Stimulated activated naive CD8-positive, alpha-beta T cell treated with anti-CD3 and anti-CD28 coated beads, Interleukin-15, amount 100 ng/mL, for 72 hours (primary cell): ENCODE data around the gene SESN3.

ENCODE experiments used
- ATAC-seq: fragments of 150-1000 bp; cut with Tn5 transposase; 2 replicates; pipeline ENCODE4 v1.10.0; 2021; ENCODE audit warnings: mild to moderate bottlenecking, moderate library complexity
- DNase-seq, 2 donors: peaks; one replicate each; pipeline ENCODE4 v3.0.0; 2021 to 2022
- H3K27ac Mint-ChIP-seq, 2 donors: one replicate each; pipeline ENCODE4 v1.8.0; 2022; ENCODE audit warnings: mild to moderate bottlenecking in 2 of 2, mixed read lengths in 2 of 2, moderate library complexity in 2 of 2
- H3K27me3 Mint-ChIP-seq: one replicate; pipeline ENCODE4 v1.8.0; 2022; ENCODE audit warnings: mixed read lengths
- H3K4me1 Mint-ChIP-seq: one replicate; pipeline ENCODE4 v1.8.0; 2022; ENCODE audit warnings: mild to moderate bottlenecking, mixed read lengths
- H3K4me3 Mint-ChIP-seq, 2 donors: one replicate each; pipeline ENCODE4 v1.8.0; 2022; ENCODE audit warnings: mild to moderate bottlenecking in 2 of 2, mixed read lengths in 2 of 2, moderate library complexity in 1 of 2
- H3K9me3 Mint-ChIP-seq, 2 donors: one replicate each; pipeline ENCODE4 v1.8.0; 2022; ENCODE audit warnings: mixed read lengths in 2 of 2

The SESN3 gene

DNA sequence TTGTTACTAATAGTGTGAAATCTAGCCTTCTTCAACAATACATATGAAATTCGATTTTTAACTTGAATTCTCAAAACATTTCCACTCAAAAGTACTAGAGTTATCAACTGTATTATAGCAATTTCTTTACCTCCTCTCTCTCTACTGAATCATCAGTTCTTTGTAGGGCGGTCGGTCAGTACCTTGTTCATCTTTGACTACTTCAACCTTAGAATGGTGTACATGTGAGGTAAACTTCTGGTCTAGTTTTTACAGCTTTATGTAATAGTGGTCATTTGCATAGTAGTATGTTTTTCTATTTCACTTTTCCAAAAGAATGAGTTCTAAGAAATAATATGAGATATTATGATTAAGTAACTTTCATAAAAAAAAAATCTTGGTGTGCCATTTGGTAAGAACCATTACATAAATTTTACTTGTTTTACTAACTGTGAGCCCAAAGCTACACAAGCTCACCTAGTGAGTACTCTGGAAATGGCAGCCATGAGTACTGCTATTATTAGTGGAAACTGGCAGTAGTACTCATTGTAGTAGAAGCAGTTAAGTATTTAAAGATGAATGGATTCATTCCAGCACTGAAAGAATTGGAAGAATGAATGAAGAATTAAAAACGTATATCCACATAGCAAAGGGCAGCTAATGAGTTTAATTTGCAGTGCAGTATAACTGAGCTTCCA lies 30.1 kb downstream of the SESN3 start:
- Mint-ChIP-seq H3K27ac (no peak overlapping the region), H3K27me3 (no peaks in the 10 kb centered on the region), H3K9me3 (no peaks in the 10 kb centered on the region), H3K4me1 (peaks cover 24% of the 10 kb centered on the region), H3K4me3 (no peak overlapping the region)
- ATAC-seq (no peak), DNase-seq (no peak)

DNA sequence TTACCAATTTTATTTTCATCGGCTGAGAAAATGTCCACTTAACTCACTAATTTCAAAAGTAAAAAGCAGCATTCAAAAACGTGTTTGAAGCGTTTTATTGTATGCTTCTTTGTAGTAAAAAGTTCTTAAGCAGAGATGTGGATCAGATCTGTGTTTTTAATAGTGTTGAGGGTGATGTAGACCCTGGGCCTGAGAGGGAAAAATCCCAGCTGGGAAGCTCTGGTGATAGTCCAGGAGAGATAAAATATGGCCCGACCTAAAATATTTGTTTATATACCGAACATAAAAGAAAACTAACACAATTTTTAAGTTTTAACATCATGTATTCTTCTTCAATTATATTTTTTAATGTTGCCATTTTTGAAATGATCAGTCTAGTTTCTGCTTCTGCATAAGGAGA lies 35.2 kb downstream of the SESN3 start:
- H3K27ac Mint-ChIP-seq: no peak overlapping the region
- DNase-seq: no peak
- no peak for ATAC-seq
- no peak overlapping the region for H3K4me3 Mint-ChIP-seq
- H3K9me3 Mint-ChIP-seq: no peaks in the 10 kb centered on the region
- no peaks in the 10 kb centered on the region for H3K27me3 Mint-ChIP-seq
- peaks cover 16% of the 10 kb centered on the region for H3K4me1 Mint-ChIP-seq

DNA sequence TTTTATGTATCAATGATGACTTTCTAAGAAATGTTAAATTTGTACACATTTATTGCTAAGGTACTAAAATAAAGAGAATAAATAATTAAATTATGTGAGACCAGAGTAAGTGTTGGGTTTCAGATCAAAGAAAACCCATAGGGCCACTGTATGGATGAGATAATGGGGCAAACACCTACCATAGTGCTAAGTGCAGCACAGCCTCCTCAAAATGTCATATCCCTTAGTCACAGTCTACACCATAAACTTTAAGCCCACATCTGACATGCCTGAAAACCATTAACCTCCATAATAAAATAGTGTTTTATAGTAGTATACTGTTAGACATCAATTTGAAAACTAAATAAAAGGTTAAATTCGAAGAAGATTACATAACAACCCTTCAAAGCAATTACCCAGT lies 37.5 kb downstream of the SESN3 start:
- Mint-ChIP-seq H3K27ac (no peak overlapping the region), H3K9me3 (no peaks in the 10 kb centered on the region), H3K4me3 (no peak overlapping the region), H3K4me1 (peaks cover 16% of the 10 kb centered on the region), H3K27me3 (no peaks in the 10 kb centered on the region)
- ATAC-seq: no peak
- no peak for DNase-seq

DNA sequence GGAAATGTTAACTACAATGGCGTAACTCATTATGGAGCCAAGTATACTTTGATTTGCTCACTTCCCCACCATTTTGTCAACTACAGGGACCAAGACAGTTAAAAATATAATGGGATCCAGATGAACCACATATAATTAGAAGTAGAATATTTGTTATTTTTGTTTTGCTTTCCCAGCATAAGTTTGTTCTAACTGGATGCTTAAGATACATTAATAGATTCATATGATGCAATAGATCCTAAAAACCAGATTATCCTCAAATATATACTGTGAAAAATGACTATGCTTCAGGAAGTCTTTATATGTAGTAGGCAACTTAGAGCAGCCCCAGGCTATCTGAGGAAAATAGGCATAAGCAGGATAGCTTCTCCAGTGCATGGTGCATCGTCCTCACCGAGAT lies 38.3 kb downstream of the SESN3 start:
- Mint-ChIP-seq H3K4me1 (peaks cover 12% of the 10 kb centered on the region), H3K4me3 (no peak overlapping the region), H3K27me3 (no peaks in the 10 kb centered on the region), H3K9me3 (no peaks in the 10 kb centered on the region), H3K27ac (no peak overlapping the region)
- DNase-seq (no peak), ATAC-seq (no peak)

DNA sequence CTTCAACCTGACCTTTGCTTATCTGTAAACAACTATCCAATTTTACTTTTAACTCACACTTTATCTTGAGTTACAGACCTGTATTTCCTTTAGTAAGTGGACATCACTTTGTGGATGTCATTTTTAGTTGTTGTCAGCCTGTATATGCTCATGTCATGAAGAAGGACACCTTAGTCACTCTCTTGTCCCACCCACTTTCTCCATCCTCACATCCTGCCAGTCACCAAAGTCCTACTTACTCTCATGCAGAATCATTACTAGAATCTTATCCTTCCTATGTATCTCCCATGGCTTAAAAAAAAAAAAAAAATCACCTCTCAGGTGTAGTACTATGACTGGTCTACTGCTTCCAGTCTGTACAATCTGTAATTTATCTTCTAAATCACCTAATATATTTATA lies 43.3 kb downstream of the SESN3 start:
- H3K27ac Mint-ChIP-seq: no peak overlapping the region
- ATAC-seq (no peak), DNase-seq (no peak)
- H3K4me1 Mint-ChIP-seq: peaks cover 4% of the 10 kb centered on the region
- no peaks in the 10 kb centered on the region for H3K27me3 Mint-ChIP-seq
- H3K9me3 Mint-ChIP-seq: no peaks in the 10 kb centered on the region
- no peak overlapping the region for H3K4me3 Mint-ChIP-seq

DNA sequence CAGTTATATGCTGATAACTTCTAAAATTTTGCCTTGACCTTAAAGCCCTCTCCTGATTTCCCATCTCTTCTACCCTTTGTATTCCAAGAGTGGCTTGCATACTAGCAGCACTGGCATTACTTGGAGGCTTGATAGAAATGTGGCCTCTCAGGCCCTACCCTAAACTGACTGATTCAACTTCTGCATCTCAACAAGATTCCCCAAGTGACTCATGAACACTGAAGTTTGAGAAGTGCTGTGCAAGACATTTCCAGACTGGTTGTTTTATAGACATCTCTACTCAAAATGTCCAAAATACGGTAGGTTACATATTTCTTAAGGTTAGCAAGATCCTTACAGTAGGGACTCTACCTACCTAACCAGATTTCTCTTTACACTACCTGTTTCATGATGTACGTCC lies 48.6 kb downstream of the SESN3 start:
- Mint-ChIP-seq H3K4me1 (peaks cover 7% of the 10 kb centered on the region), H3K27me3 (no peaks in the 10 kb centered on the region), H3K9me3 (no peaks in the 10 kb centered on the region), H3K4me3 (no peak overlapping the region), H3K27ac (no peak overlapping the region)
- ATAC-seq (no peak), DNase-seq (no peak)

DNA sequence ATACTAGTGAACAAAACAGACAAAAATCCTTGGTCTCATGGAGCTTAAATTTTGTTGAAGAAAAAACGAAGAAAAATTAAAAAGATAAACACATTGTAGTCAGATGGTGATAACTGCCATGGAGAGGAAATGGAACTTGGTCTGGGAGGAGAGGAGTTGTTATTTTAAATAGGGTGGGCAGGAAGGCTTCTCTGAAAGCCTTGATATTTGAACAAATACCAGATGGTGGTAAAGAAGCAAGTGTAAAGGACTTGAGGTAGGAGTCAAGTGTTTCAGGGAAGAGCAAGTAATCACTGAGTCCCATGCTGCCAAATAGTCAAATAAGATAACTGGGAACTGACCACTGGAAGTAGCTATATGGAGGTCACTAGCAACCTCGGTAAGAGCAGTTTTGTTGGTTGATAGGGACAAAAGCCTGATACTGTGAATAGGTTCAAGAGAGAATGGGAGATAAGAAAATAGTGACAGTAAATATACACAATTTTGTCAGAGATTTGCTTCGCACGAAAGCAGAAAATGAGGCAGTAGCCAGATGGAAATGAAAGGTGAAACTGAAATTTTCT lies 55.1 kb downstream of the SESN3 start:
- no peaks in the 10 kb centered on the region for H3K4me1 Mint-ChIP-seq
- DNase-seq: no peak
- H3K27ac Mint-ChIP-seq: no peak overlapping the region
- no peaks in the 10 kb centered on the region for H3K27me3 Mint-ChIP-seq
- no peak for ATAC-seq
- H3K9me3 Mint-ChIP-seq: no peaks in the 10 kb centered on the region
- H3K4me3 Mint-ChIP-seq: no peak overlapping the region

DNA sequence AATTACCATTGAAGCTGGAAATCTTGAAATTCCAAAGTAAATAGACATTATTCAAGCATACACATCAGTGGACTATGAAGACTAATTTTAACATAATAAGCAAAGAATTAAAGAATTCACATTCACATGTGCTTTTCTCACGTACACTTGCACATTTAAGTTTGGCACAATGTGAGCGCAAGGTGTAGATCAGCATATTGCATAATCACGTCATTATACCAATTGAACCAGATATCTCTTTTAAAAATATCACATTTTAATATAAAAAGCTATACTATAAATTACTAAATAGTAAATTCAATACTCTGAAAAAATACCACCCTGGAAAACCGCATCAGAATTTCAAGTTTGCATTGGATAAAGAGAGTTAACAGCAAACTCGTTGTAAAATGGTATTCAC lies 60.7 kb downstream of the SESN3 start:
- H3K27me3 Mint-ChIP-seq: no peaks in the 10 kb centered on the region
- ATAC-seq: no peak
- no peak for DNase-seq
- H3K4me1 Mint-ChIP-seq: no peaks in the 10 kb centered on the region
- H3K4me3 Mint-ChIP-seq: no peak overlapping the region
- H3K9me3 Mint-ChIP-seq: no peaks in the 10 kb centered on the region
- H3K27ac Mint-ChIP-seq: no peak overlapping the region

DNA sequence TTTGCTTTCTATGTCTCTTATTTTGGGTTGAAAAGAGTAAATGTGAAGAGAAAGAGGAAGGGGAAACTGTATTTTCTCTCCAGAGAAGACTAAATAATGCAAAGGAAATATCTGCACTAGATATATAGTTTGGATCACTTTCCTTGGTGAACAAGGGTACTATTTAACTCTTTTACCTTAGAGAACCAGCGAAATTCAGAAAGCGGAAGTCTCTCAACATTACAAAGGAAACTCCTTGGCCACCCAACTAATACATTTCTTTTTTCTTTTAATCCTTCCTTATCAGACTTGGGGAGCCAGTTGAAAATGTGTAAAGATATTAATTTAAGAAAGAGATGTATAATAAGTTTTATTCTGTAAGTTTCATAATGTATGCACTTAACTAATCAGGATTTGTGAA lies 64.2 kb downstream of the SESN3 start:
- Mint-ChIP-seq H3K27ac (no peak overlapping the region), H3K27me3 (no peaks in the 10 kb centered on the region), H3K4me1 (peaks cover 15% of the 10 kb centered on the region), H3K9me3 (no peaks in the 10 kb centered on the region), H3K4me3 (no peak overlapping the region)
- ATAC-seq: no peak
- no peak for DNase-seq

DNA sequence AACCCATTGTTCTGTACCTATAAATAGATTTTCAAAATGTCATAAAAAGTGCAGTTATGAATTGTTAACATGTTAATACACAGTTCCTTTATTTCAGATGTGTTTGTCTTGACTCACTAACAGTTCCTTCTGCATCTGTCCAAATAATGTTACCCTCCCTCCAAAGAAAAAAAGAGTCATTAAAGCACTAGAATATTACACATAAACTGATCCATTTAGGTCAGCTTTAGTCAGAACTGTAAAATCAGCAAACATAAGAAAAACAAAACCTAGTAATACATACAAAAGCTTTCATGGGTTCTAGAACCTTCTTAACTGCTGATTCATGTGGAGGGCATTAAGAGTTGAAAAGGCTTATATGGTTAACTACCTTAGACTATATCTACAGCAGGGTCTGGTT lies 65.4 kb downstream of the SESN3 start:
- Mint-ChIP-seq H3K27ac (no peak overlapping the region), H3K9me3 (no peaks in the 10 kb centered on the region), H3K27me3 (no peaks in the 10 kb centered on the region), H3K4me3 (no peak overlapping the region), H3K4me1 (peaks cover 15% of the 10 kb centered on the region)
- ATAC-seq (no peak), DNase-seq (no peak)

DNA sequence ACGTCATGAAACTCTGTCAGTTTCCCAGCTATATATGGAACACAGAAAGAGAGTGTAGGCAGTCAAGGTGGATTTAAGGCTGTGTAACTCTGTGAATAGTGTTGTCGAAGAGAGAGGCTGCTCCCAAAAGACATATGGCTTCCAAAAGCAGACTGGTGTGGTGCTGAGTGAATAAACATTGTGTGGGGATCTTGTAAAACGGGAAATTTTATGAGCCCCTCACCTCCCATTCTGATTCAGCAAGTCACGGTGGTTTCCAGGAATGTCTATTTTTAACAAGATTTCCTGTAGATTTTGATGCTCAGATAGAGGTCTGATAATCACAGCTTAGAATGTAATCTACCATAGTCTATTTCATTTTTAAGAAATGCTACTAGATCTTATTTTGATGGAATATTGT lies 67.9 kb downstream of the SESN3 start:
- H3K4me1 Mint-ChIP-seq: peaks cover 26% of the 10 kb centered on the region
- no peaks in the 10 kb centered on the region for H3K27me3 Mint-ChIP-seq
- no peak overlapping the region for H3K27ac Mint-ChIP-seq
- no peak for DNase-seq
- ATAC-seq: no peak
- no peaks in the 10 kb centered on the region for H3K9me3 Mint-ChIP-seq
- no peak overlapping the region for H3K4me3 Mint-ChIP-seq

DNA sequence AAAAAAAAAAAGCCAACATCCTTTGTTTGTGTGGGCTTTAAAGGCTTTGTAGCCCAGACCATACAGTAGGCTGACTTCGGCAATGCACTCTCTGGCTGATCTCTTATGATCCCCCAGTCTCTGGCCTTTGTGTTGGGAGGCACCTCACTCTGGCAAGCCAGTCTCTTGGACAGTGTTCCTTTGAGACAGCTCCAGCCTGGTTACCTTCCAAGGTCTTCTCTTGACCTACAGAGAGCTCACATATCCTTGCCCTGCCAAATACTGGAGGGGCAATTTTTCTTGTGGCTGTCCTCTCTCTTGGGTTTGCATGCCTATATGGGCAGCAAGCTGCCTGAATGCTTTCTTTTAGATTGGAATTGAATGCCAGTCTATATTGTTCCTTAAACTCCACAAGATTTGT lies 69.8 kb downstream of the SESN3 start:
- ATAC-seq (no peak), DNase-seq (no peak)
- no peaks in the 10 kb centered on the region for H3K9me3 Mint-ChIP-seq
- H3K27ac Mint-ChIP-seq: no peak overlapping the region
- peaks cover 43% of the 10 kb centered on the region for H3K4me1 Mint-ChIP-seq
- H3K4me3 Mint-ChIP-seq: no peak overlapping the region
- H3K27me3 Mint-ChIP-seq: no peaks in the 10 kb centered on the region

DNA sequence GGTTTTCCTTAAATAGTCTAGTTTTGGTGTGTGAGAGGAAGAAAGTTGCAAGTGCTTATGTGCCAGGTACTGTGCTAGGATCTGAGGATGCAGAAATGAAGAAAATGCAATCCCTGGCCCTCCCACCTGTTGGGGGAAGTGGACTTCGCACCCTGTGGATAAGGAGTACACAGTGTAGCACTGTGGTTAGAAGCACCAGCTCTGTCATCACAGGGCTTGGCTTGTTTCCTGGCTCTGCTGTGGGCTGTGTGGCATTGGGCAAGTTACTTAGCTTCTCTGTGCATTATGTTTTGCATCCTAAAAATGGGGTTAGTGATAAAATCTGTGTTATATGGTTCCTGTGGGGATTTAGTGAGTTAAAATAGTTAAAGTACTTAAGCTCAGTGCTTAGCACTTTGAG lies 73.2 kb downstream of the SESN3 start:
- Mint-ChIP-seq H3K27me3 (no peaks in the 10 kb centered on the region), H3K27ac (peak overlapping the region in 1 of 2 donors; percentile 3), H3K4me1 (peaks cover 46% of the 10 kb centered on the region), H3K9me3 (no peaks in the 10 kb centered on the region), H3K4me3 (peak overlapping the region in 1 of 2 donors; percentile 22)
- ATAC-seq (peak; percentile 72), DNase-seq (no peak)

DNA sequence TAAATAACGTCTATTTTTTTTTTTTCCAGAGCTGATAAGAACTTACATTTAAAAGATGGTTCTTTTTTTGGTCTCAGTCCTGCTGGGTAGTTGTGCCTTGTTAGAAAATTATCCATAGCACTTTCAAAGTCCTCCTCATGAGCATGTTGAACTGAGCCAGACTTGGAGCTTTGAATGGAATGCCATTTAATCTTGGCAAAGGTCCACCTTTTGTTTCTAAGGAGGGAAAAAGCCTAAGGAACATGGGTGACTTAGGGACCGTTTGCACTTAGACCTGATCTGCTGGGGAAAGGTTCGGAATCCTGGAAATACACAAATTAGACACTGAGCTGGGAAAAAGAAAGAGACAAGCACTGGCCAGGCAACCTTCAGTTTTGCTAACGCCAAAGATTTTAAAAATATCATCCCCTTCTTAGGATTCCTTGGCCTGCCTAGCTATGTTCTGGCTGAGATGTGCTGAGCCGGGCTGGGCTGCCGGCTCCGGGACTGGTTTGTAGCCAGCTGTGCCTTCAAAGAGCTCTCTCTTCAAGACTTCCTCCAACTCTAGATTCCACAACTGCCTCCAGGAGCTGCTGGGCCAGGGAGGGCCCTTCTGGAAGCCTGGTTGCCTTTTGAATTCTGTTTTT lies 74.0 kb downstream of the SESN3 start:
- peak overlapping the region in 1 of 2 donors; percentile 59 for H3K27ac Mint-ChIP-seq
- DNase-seq (no peak), ATAC-seq (no peak)
- no peak overlapping the region for H3K4me3 Mint-ChIP-seq
- peaks cover 51% of the 10 kb centered on the region for H3K4me1 Mint-ChIP-seq
- H3K27me3 Mint-ChIP-seq: no peaks in the 10 kb centered on the region
- H3K9me3 Mint-ChIP-seq: no peaks in the 10 kb centered on the region

DNA sequence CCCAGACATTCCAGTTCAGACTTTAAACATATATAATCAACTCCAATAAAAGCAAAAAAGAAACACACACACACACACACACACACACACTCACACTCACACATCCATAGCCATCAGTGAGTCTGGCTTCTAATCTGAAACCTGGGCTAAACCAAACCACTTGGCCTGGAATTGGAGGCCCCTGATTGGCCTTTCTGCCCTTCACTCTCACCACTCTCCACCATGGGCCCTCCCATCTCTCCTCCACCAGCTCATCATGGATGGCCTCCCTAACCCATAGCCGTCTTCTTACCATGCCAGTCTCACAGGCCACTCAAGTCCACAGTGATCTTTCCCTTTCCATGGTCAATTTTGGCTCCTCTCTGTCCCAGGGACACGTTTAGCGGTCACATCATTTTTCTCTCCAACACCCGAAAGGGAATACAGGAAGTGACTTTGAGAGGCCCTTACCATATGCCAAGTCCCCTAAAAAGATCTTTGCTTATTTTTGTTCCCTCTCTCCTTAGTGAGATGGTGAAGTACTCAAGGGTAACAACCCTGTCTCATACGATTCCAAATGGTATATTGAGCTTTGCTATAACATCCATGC lies 74.8 kb downstream of the SESN3 start:
- no peaks in the 10 kb centered on the region for H3K27me3 Mint-ChIP-seq
- DNase-seq (no peak), ATAC-seq (no peak)
- peaks cover 57% of the 10 kb centered on the region for H3K4me1 Mint-ChIP-seq
- peak overlapping the region in 1 of 2 donors; percentile 51 for H3K27ac Mint-ChIP-seq
- H3K4me3 Mint-ChIP-seq: no peak overlapping the region
- H3K9me3 Mint-ChIP-seq: no peaks in the 10 kb centered on the region

DNA sequence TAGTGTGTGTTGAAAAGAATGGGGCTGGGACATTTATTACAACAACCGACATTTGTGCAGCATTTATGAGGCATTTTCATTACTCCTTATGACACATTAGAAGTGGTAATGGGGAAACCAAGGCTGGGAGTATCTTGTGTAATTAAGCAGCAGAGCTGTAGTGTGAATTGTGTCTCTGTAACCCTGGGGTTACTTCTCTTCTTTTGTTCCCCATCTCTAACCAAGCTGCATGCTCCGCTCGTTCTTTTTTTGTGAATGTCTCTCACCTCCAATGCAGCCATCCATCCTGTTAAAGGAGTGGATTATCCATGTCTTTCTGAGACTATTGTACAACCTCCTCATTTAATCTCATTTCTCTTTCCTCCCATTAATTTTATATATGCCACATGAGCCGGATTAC lies 75.6 kb downstream of the SESN3 start:
- no peak for ATAC-seq
- no peak overlapping the region for H3K27ac Mint-ChIP-seq
- DNase-seq: no peak

More for the DNA sequence above, 75.6 kb downstream of the SESN3 start:
- Mint-ChIP-seq H3K27me3 (no peaks in the 10 kb centered on the region), H3K4me1 (peaks cover 58% of the 10 kb centered on the region), H3K9me3 (no peaks in the 10 kb centered on the region), H3K4me3 (no peak overlapping the region)
